Measurements from ENCODE around the gene SPTB.

SPTB gene

DNA sequence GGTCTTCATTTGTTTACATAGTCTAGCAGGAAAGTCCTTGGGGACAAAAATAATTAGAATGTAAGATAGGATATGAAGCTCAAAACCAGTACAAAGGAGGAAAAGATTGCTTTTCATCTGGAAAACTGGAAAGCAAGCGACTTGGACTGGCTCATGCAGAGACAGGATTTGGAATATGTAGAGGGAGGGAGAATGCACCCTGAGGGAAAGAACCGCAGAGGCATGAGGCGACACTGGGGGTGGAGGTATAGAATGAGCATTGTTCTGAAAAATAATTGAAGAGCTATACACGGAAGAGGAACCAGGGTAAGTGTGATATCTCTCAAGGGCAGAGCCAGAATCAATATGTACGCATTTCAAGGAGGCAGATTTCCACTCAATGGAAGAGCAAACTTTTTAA lies 90.0 kb downstream of the SPTB start:
- no peak overlapping the region for H3K27ac ChIP-seq (ENCODE audit: low read depth, low read length)
- H3K4me3 ChIP-seq (ENCODE audit: insufficient read depth, low read length, poor library complexity, severe bottlenecking), result no peak overlapping the region
- H3K9ac ChIP-seq (ENCODE audit: low read length), result no peak overlapping the region
- no peak overlapping the region for H3K4me2 ChIP-seq (ENCODE audit: low read depth, low read length, poor library complexity, severe bottlenecking)
- H3F3A ChIP-seq (ENCODE audit: insufficient read depth), result no peaks in the 10 kb centered on the region
- no peaks in the 10 kb centered on the region for H3K9me2 ChIP-seq (replicated peaks; ENCODE audit: insufficient read depth, low read length)
- TF ChIP-seq EZH2phosphoT487 (conservative IDR thresholded peaks at IDR 0.05; ENCODE audit: low read length) (no peak), CTCF (IDR thresholded peaks at IDR 0.05; ENCODE audit: insufficient read depth, low read length, poor library complexity, severe bottlenecking) (no peak)
- H4K20me1 ChIP-seq (ENCODE audit: low read depth, low read length), result no peaks in the 10 kb centered on the region
- H3K9me3 ChIP-seq (ENCODE audit: insufficient read depth, low read length), result no peaks in the 10 kb centered on the region
- H3K36me3 ChIP-seq (ENCODE audit: low read length), result no peaks in the 10 kb centered on the region
- H3K27me3 ChIP-seq (ENCODE audit: low read length), result no peaks in the 10 kb centered on the region
- H3K79me2 ChIP-seq (ENCODE audit: insufficient read depth, low read length), result no peaks in the 10 kb centered on the region
- H2AFZ ChIP-seq (ENCODE audit: low read depth, low read length, severe bottlenecking), result no peak overlapping the region

DNA sequence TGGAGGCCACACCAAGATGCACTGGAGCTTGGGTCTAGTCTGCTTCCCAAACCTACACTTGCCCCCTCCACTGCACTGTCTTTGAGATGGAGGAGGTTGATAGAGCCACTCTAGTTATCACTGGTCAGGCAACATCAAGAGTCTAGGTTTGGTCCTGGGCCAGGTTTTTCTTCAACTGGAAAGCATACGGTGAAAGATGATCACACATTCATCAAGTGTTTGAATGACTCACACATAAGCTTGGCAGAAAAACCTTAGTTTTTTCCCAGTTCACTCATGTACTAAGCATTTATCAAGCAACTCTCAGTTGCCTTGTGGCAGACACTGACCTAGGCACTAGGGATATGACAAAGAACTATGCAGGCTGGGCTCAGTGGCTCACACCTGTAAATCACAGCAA lies 91.0 kb downstream of the SPTB start:
- Histone ChIP-seq H3K27me3 (ENCODE audit: low read length) (no peaks in the 10 kb centered on the region), H3K27ac (ENCODE audit: low read depth, low read length) (no peak overlapping the region), H3K9ac (ENCODE audit: low read length) (no peak overlapping the region), H3K79me2 (ENCODE audit: insufficient read depth, low read length) (no peaks in the 10 kb centered on the region), H3K4me2 (ENCODE audit: low read depth, low read length, poor library complexity, severe bottlenecking) (no peak overlapping the region), H2AFZ (ENCODE audit: low read depth, low read length, severe bottlenecking) (no peak overlapping the region), H3K9me3 (ENCODE audit: insufficient read depth, low read length) (no peaks in the 10 kb centered on the region), H4K20me1 (ENCODE audit: low read depth, low read length) (no peaks in the 10 kb centered on the region), H3K36me3 (ENCODE audit: low read length) (no peaks in the 10 kb centered on the region), H3F3A (ENCODE audit: insufficient read depth) (no peaks in the 10 kb centered on the region), H3K9me2 (replicated peaks; ENCODE audit: insufficient read depth, low read length) (no peaks in the 10 kb centered on the region), H3K4me3 (ENCODE audit: insufficient read depth, low read length, poor library complexity, severe bottlenecking) (no peak overlapping the region)
- TF ChIP-seq CTCF (IDR thresholded peaks at IDR 0.05; ENCODE audit: insufficient read depth, low read length, poor library complexity, severe bottlenecking) (no peak), EZH2phosphoT487 (conservative IDR thresholded peaks at IDR 0.05; ENCODE audit: low read length) (no peak)

DNA sequence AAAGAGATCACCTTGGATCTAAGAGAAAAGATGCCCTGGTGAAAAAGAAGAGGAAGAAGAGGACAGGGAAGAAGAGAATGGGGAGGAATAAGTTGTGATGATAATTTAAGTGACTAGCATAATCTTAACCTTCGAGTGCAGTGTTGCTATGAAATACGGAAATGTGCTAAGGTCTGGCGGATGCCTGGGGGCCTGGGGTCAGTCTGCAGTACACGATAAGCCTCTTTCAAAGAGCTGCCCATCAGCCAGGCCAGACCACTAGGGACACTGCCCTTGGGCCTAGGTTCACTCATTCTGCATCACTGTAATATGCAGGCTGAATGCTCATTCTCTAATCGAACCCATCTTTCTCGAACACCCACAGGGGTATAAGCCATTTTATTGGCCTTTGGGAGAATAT lies 92.1 kb downstream of the SPTB start:
- H3K4me2 ChIP-seq (ENCODE audit: low read depth, low read length, poor library complexity, severe bottlenecking), result no peak overlapping the region
- H3K27ac ChIP-seq (ENCODE audit: low read depth, low read length), result no peak overlapping the region
- H3K9me2 ChIP-seq (replicated peaks; ENCODE audit: insufficient read depth, low read length), result no peaks in the 10 kb centered on the region
- H3K4me3 ChIP-seq (ENCODE audit: insufficient read depth, low read length, poor library complexity, severe bottlenecking), result no peak overlapping the region
- TF ChIP-seq EZH2phosphoT487 (conservative IDR thresholded peaks at IDR 0.05; ENCODE audit: low read length) (no peak), CTCF (IDR thresholded peaks at IDR 0.05; ENCODE audit: insufficient read depth, low read length, poor library complexity, severe bottlenecking) (no peak)
- H2AFZ ChIP-seq (ENCODE audit: low read depth, low read length, severe bottlenecking), result no peak overlapping the region
- no peaks in the 10 kb centered on the region for H4K20me1 ChIP-seq (ENCODE audit: low read depth, low read length)
- no peaks in the 10 kb centered on the region for H3K27me3 ChIP-seq (ENCODE audit: low read length)
- no peaks in the 10 kb centered on the region for H3K79me2 ChIP-seq (ENCODE audit: insufficient read depth, low read length)
- H3K36me3 ChIP-seq (ENCODE audit: low read length), result no peaks in the 10 kb centered on the region
- H3F3A ChIP-seq (ENCODE audit: insufficient read depth), result no peaks in the 10 kb centered on the region
- H3K9ac ChIP-seq (ENCODE audit: low read length), result no peak overlapping the region
- no peaks in the 10 kb centered on the region for H3K9me3 ChIP-seq (ENCODE audit: insufficient read depth, low read length)

Measured in SU-DHL-6 (cell line).